Measurements from ENCODE around the gene SPIRE2.

DNA sequence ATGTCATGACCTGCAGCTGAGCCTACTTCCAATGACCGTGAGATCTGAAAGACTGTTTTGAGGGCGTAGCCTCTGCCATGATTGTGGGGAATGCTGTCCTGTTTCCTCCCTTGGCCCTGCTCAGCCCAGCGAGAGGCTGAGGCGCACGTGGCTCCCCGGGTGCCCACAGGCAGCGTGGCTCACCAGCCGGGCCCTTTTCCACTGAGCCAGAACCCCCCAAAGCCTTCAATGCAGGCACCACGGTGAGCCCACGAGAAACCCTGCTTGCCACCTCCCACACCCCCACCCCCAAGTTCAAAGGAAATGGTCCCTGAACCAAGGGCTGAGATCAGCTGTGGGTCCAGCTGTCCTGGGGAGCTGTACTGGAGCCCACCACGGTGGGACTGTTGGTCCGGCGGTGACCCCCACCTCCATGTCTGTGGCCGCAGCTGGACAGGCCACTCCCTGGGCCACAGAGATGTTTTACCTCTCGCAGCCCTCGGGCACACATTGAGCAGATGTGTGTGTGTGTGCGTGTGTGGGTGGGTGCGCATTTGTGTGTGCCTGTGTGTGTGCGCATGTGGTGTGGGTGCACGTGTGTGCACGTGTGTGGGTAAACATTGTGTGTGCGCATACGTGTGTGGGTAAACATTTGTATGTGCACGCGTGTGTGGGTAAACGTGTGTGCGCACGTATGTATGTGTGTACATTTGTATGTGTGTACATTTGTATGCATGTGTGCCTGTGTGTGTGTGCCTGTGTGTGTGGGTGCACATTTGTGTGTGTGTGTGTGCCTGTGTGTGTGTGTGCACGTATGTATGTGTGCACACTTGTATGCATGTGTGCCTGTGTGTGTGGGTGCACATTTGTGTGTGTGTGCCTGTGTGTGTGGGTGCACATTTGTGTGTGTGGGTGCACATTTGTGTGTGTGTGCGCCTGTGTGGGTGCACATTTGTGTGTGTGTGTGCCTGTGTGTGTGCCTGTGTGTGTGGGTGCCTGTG, 85.4 kb downstream of the SPIRE2 start:
- TF ChIP-seq POLR2A (IDR thresholded peaks at IDR 0.05; ENCODE audit: low read length) (no peak), GATA1 (IDR thresholded peaks at IDR 0.05; ENCODE audit: low read depth, low read length) (no peak)
